AG09319 (cell line): ENCODE results near the gene KLF13.

Experiments
- DNase-seq: peaks from one replicate; pipeline ENCODE4 v3.0.0-alpha.2; 2010; ENCODE audit warnings: low read depth; ENCODE audit errors: extremely low read depth
- TF ChIP-seq, protein P1 (sequence below): IDR thresholded peaks from 2 replicates; pipeline ENCODE4 v1.5.1; 2011; ENCODE audit warnings: low read depth, mild to moderate bottlenecking, inconsistent platforms, low read length, moderate library complexity

Gene KLF13

DNA sequence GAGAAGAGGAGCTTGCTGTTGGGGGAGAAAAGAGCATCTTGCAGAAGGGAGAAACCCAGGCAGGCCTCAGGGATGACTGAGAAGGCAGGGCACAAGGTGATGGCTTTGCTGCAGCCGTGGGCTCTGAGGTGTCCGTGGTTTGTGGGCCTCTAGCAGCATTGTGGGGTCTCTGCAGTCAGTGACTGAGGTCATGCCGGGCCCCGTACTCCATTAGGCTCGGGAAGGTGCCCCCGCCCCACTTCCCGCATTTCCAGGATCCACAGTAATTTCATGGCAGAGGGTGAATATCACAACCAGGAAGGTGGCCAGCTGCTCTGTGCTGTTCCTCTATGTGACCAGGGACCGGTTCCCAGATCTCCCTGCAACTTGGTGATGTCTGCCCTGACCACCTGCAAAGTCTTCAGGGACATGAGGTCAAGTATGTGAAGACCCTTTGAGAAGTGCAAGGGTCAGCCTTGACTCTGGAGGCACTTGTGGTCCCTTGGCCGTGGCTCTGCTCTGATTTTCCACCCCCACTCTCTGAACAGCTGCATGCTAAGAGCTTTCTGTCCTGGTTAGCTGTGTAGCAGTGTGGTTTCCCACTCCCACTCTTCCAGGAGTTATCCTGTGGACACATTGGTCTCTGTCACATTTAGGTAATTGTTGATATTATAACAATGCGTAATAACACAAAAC lies 3.6 kb downstream of the KLF13 start:
- DNase-seq: no peak
- TF ChIP-seq, protein P1, sequence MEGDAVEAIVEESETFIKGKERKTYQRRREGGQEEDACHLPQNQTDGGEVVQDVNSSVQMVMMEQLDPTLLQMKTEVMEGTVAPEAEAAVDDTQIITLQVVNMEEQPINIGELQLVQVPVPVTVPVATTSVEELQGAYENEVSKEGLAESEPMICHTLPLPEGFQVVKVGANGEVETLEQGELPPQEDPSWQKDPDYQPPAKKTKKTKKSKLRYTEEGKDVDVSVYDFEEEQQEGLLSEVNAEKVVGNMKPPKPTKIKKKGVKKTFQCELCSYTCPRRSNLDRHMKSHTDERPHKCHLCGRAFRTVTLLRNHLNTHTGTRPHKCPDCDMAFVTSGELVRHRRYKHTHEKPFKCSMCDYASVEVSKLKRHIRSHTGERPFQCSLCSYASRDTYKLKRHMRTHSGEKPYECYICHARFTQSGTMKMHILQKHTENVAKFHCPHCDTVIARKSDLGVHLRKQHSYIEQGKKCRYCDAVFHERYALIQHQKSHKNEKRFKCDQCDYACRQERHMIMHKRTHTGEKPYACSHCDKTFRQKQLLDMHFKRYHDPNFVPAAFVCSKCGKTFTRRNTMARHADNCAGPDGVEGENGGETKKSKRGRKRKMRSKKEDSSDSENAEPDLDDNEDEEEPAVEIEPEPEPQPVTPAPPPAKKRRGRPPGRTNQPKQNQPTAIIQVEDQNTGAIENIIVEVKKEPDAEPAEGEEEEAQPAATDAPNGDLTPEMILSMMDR: no peak

DNA sequence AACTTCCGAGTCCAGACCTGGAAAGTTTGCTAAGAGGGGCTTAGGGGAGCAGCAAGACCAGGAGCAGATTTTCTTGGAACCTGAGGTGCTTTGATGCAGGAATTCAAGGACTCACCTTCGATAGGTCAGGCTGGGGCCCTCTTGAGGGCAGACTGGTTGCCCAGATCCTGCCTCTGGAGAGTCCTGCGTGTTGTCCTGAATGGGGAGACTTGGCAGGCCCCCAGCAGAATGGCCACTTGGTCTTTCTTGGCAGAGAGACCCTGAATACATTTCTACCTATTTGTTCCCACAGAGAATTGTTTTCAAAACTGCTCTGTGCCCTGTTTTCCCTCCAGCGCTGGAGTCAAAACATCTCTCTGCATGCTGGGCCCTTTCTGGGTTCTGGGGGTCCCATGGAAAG lies 4.2 kb downstream of the KLF13 start:
- DNase-seq: no peak

DNA sequence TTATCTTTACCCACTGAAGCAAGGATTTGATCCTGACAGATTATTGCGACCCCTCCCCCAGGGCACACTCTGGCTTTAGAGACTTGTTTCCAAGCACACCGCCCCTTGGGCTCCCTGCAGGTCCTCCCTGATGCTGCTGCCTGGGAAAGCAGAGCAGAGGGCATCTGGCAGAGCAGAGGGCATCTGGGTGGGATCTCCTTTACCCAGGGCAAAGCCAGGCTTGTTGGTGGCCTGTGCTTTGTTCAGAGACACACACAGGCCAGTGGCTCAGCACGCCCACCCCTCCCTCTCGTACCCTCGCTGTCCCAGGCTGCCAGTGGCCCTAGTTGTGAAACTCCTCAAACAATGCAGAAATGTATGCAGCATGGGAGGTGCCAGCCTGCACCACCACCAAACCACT lies 4.8 kb downstream of the KLF13 start:
- DNase-seq: no peak
- TF ChIP-seq, protein P1: no peak

More for the DNA sequence above, 4.2 kb downstream of the KLF13 start:
- TF ChIP-seq, protein P1: no peak

DNA sequence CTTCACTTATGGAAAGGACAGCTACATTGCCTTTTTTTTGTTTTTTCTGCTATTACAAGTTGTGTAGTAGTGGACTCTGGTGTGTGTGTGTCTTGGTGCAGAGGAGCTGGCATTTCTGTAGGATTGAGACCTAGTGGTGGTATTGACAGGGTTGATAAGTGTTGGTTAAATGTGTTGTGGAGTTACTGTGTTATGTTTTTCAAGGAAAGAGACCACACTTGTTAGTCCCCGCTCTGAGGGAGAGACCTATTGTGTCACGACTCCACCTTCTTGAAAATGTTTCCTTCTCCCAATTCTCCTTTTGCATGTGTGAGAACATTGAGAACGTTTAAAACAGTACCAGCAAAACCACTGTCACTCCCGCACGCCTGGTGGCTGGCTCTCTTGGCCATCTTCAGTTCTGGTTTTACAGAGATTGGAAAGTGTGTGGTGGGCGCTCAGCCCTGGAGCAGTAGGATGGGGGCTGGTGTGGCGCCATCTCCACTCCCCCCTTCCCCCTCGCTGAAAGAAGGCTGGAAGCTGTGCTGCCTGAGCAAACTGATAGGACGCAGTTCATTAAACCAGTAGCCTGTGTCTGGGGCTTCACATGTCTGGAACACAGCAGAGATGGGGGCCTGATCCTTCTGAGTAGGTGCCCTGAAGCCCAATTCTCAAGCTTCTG lies 5.5 kb downstream of the KLF13 start:
- no peak for DNase-seq
- TF ChIP-seq, protein P1: no peak

DNA sequence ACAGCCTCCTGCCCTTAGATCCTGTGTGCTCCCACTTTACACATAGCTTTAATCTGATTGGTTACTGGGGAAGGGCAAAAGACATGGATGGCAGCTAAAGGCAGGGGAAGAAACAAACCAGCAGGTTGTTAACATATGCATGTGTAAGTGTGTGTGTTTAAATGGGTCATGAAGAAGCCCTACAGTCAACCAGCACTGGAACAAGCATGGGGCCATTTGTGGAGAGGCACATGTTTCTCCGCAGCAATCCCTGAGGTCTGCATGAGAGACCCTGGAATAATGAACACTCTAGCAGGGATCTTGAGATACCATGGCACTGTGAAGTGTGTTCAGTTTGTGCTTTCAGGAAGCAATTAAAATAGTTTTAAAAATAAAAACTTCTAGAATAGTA lies 6.0 kb downstream of the KLF13 start:
- DNase-seq: no peak

DNA sequence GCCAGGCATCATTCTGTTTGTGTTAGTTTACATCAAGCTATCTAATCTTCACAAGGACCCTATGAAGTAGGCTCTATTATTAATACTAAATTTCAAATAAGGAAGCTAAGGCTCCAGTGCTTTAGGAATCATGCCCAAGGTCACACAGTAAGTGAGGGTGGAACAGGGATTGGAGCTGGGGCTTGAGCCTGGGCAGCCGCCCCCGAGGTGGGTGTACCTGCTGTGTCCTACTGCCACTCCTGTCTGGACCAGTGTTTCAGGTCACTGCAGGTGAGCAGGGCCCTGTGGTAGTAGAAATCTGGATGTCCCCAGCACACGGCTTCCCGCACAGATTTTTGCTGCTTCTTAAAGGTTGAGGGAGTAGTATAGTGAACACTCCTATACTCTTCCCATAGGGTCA lies 6.5 kb downstream of the KLF13 start:
- DNase-seq: no peak
- TF ChIP-seq, protein P1: no peak

More for the DNA sequence above, 6.0 kb downstream of the KLF13 start:
- TF ChIP-seq, protein P1: no peak

DNA sequence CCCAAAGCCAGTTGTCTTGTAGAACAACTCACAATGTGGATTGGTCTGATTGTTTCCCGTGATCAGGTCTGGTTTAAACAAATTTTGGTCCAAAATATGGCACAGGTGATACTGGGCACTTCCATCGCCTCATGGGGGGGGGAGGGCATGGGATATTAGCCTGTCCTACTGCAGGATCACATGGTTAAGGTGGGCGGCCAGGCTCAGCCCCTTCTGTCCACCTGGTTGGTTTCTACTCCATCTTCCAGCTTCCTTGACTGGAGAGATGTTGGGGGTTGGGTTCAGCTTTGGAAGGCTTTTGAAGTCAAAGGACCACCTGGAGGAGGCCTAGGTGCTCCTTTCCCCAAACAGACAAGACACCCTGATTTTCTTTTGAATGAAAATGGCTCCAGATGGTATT lies 7.2 kb downstream of the KLF13 start:
- TF ChIP-seq, protein P1: no peak
- DNase-seq: no peak
